Parathyroid adenoma (tissue), 2 donors: ENCODE results near the gene RANBP2.

Experiments
- H2AFZ ChIP-seq: fragments of 300-600 bp; sonication (generic); one replicate; pipeline ENCODE4 v1.7.0; 2017; ENCODE audit warnings: antibody characterized with exemption, mild to moderate bottlenecking
- H3K27ac ChIP-seq: fragments of 300-600 bp; sonication (generic); one replicate; pipeline ENCODE4 v1.7.0; 2017
- H3K27me3 ChIP-seq: fragments of 300-600 bp; sonication (generic); one replicate; pipeline ENCODE4 v1.7.0; 2017; ENCODE audit warnings: low read length; ENCODE audit not compliant: control insufficient read depth, insufficient read depth
- H3K36me3 ChIP-seq: fragments of 300-600 bp; sonication (generic); one replicate; pipeline ENCODE4 v1.7.0; 2017; ENCODE audit warnings: low read length; ENCODE audit not compliant: control insufficient read depth, insufficient read depth
- H3K4me1 ChIP-seq: fragments of 300-600 bp; sonication (generic); one replicate; pipeline ENCODE4 v1.7.0; 2017; ENCODE audit warnings: control low read depth
- H3K4me2 ChIP-seq: fragments of 300-600 bp; sonication (generic); one replicate; pipeline ENCODE4 v1.7.0; 2017; ENCODE audit warnings: low read length
- H3K4me3 ChIP-seq: fragments of 300-600 bp; sonication (generic); one replicate; pipeline ENCODE4 v1.7.0; 2017; ENCODE audit warnings: low read depth, low read length
- H3K79me2 ChIP-seq: fragments of 300-600 bp; sonication (generic); one replicate; pipeline ENCODE4 v1.7.0; 2017; ENCODE audit warnings: control low read depth
- H3K9ac ChIP-seq: fragments of 300-600 bp; sonication (generic); one replicate; pipeline ENCODE4 v1.7.0; 2017; ENCODE audit warnings: mild to moderate bottlenecking
- H3K9me3 ChIP-seq: fragments of 300-600 bp; sonication (generic); one replicate; pipeline ENCODE4 v1.7.0; 2017; ENCODE audit warnings: low read length; ENCODE audit not compliant: control insufficient read depth
- CTCF ChIP-seq: fragments of 300-600 bp; sonication (generic); IDR thresholded peaks from one replicate; pipeline ENCODE4 v1.7.0; 2017; ENCODE audit warnings: antibody characterized with exemption, mild to moderate bottlenecking
- donor health status: primary hyperparathyroidism.

Gene RANBP2

GRCh38 chr2:108824316-108825070 lies 105.2 kb downstream of the RANBP2 start:
- H2AFZ ChIP-seq: no peak overlapping the region
- no peak overlapping the region for H3K4me3 ChIP-seq
- no peaks in the 10 kb centered on the region for H3K27me3 ChIP-seq
- no peaks in the 10 kb centered on the region for H3K79me2 ChIP-seq
- no peaks in the 10 kb centered on the region for H3K4me1 ChIP-seq
- no peaks in the 10 kb centered on the region for H3K9me3 ChIP-seq
- no peak overlapping the region for H3K4me2 ChIP-seq
- no peak overlapping the region for H3K27ac ChIP-seq
- no peak for TF ChIP-seq CTCF
- no peaks in the 10 kb centered on the region for H3K36me3 ChIP-seq
- H3K9ac ChIP-seq: no peak overlapping the region

GRCh38 chr2:108825254-108825653 lies 106.0 kb downstream of the RANBP2 start:
- no peaks in the 10 kb centered on the region for H3K9me3 ChIP-seq
- H3K79me2 ChIP-seq: no peaks in the 10 kb centered on the region
- no peak overlapping the region for H3K27ac ChIP-seq
- H3K4me2 ChIP-seq: no peak overlapping the region
- no peak overlapping the region for H3K9ac ChIP-seq
- H2AFZ ChIP-seq: no peak overlapping the region
- no peak overlapping the region for H3K4me3 ChIP-seq
- H3K27me3 ChIP-seq: no peaks in the 10 kb centered on the region
- TF ChIP-seq CTCF: no peak
- no peaks in the 10 kb centered on the region for H3K36me3 ChIP-seq
- no peaks in the 10 kb centered on the region for H3K4me1 ChIP-seq

- H2AFZ ChIP-seq: no peak overlapping the region
- no peaks in the 10 kb centered on the region for H3K79me2 ChIP-seq
- H3K4me1 ChIP-seq: no peaks in the 10 kb centered on the region
- H3K9me3 ChIP-seq: no peaks in the 10 kb centered on the region
- H3K36me3 ChIP-seq: no peaks in the 10 kb centered on the region
- no peak overlapping the region for H3K27ac ChIP-seq
- TF ChIP-seq CTCF: no peak
- H3K4me2 ChIP-seq: no peak overlapping the region
- no peak overlapping the region for H3K4me3 ChIP-seq
- H3K27me3 ChIP-seq: no peaks in the 10 kb centered on the region
- H3K9ac ChIP-seq: no peak overlapping the region
These were observed 106.5 kb downstream of the RANBP2 start for GRCh38 chr2:108825736-108826135.

- Histone ChIP-seq H3K4me1 (no peaks in the 10 kb centered on the region), H3K27ac (no peak overlapping the region), H2AFZ (no peak overlapping the region), H3K4me3 (no peak overlapping the region), H3K36me3 (no peaks in the 10 kb centered on the region), H3K79me2 (no peaks in the 10 kb centered on the region), H3K4me2 (no peak overlapping the region), H3K9me3 (no peaks in the 10 kb centered on the region), H3K9ac (no peak overlapping the region), H3K27me3 (no peaks in the 10 kb centered on the region)
- no peak for TF ChIP-seq CTCF
These were observed 110.5 kb downstream of the RANBP2 start for GRCh38 chr2:108829578-108830310.
